ENCODE results near the gene GLTPD2. TPM values are rescaled to one million over a fixed set of nuclear protein-coding genes. Genes with fewer than 3 reads are reported as not detected.

The GLTPD2 gene
- total RNA-seq, 1 experiment from 2014 or later, result not detected

GRCh38 chr17:4777969-4778760 lies 10.6 kb upstream of the GLTPD2 start:
- intact Hi-C loops (cut with micrococcal nuclease; ENCODE audit: unreplicated experiment) (no loop called here), in situ Hi-C loops (cut with HindIII; ENCODE audit: low pct_unique_long_range_greater_than_20kb, low sequenced_read_pairs) (no loop called here)
- no peak for TF ChIP-seq TCF7L2 (IDR thresholded peaks at IDR 0.05; ENCODE audit: low read depth, low read length)
- no peak for TF ChIP-seq CTCF (IDR thresholded peaks at IDR 0.05)
- no peak for TF ChIP-seq POLR2AphosphoS5 (IDR thresholded peaks at IDR 0.05; ENCODE audit: low read depth, low read length)
- TF ChIP-seq SIN3A (IDR thresholded peaks at IDR 0.05; ENCODE audit: borderline replicate concordance, insufficient read depth, low read depth, low read length), result no peak
- no peak for TF ChIP-seq REST (IDR thresholded peaks at IDR 0.05; ENCODE audit: insufficient read depth in 1 of 2, low read depth in 2 of 2, low read length in 1 of 2)
- Histone ChIP-seq H3K4me3 (ENCODE audit: low read depth in 2 of 2, low read length in 2 of 2) (no peak overlapping the region), H3K4me1 (ENCODE audit: control insufficient read depth, insufficient read depth, low read length) (no peaks in the 10 kb centered on the region), H3K27me3 (ENCODE audit: control insufficient read depth, insufficient read depth, low read length) (no peaks in the 10 kb centered on the region), H3K36me3 (ENCODE audit: control insufficient read depth, insufficient read depth, low read length) (no peaks in the 10 kb centered on the region), H3K9me3 (ENCODE audit: control insufficient read depth, insufficient read depth, low read depth, low read length) (no peaks in the 10 kb centered on the region), H3K27ac (ENCODE audit: low read length) (no peak overlapping the region)
- CTCF ChIA-PET, result interaction anchor here (0.8 kb wide), 1 partner anchor 12 kb away, joined by 4 read pairs; no protein-coding TSS in a partner anchor
- ATAC-seq (no peak), DNase-seq (ENCODE audit: low read depth, low spot score) (no peak)
- BruUV-seq (replicated peaks), result no TSS peak
- POLR2A ChIA-PET, result interaction anchor here (0.6 kb wide), 1 partner anchor 18 kb away, joined by 4 read pairs; the partner anchor contains the start of gene PSMB6

GRCh38 chr17:4780325-4780955 lies 8.3 kb upstream of the GLTPD2 start:
- Histone ChIP-seq H3K9me3 (ENCODE audit: control insufficient read depth, insufficient read depth, low read depth, low read length) (no peaks in the 10 kb centered on the region), H3K4me3 (ENCODE audit: low read depth in 2 of 2, low read length in 2 of 2) (no peak overlapping the region), H3K36me3 (ENCODE audit: control insufficient read depth, insufficient read depth, low read length) (no peaks in the 10 kb centered on the region), H3K27me3 (ENCODE audit: control insufficient read depth, insufficient read depth, low read length) (no peaks in the 10 kb centered on the region), H3K4me1 (ENCODE audit: control insufficient read depth, insufficient read depth, low read length) (no peaks in the 10 kb centered on the region), H3K27ac (ENCODE audit: low read length) (no peak overlapping the region)
- ATAC-seq (no peak), DNase-seq (ENCODE audit: low read depth, low spot score) (no peak)
- in situ Hi-C loops (cut with HindIII; ENCODE audit: low pct_unique_long_range_greater_than_20kb, low sequenced_read_pairs), result no loop called here
- no TSS peak for BruUV-seq (replicated peaks)
- TF ChIP-seq REST (IDR thresholded peaks at IDR 0.05; ENCODE audit: insufficient read depth in 1 of 2, low read depth in 2 of 2, low read length in 1 of 2), result no peak
- ChIA-PET CTCF (no interaction called here), POLR2A (no interaction called here)
- intact Hi-C loops (cut with micrococcal nuclease; ENCODE audit: unreplicated experiment), result no loop called here

All from Panc1 (cell line).